ENCODE data around the gene L3MBTL3. TPM values are rescaled to one million over a fixed set of nuclear protein-coding genes. Genes with fewer than 3 reads are reported as not detected.

The L3MBTL3 gene
- total RNA-seq, 1 experiment from 2014 or later = 4.7 TPM

GRCh38 chr6:130150906-130151305 is 132.5 kb downstream of the L3MBTL3 start:
- Histone ChIP-seq H3K27ac (ENCODE audit: insufficient read length, low read depth, low read length) (no peak overlapping the region), H3K9me3 (ENCODE audit: control insufficient read depth, low read depth, low read length) (no peaks in the 10 kb centered on the region), H3K4ac (ENCODE audit: low read depth, low read length) (no peak overlapping the region), H3K27me3 (ENCODE audit: insufficient read depth, low read length) (no peaks in the 10 kb centered on the region), H4K20me1 (ENCODE audit: control insufficient read depth, insufficient read depth, insufficient read length) (no peaks in the 10 kb centered on the region), H2BK5ac (ENCODE audit: insufficient read length, low read length) (no peak overlapping the region), H4K8ac (replicated peaks; ENCODE audit: insufficient read length, low read depth, low read length) (no peak overlapping the region), H3K4me2 (ENCODE audit: insufficient read depth, insufficient read length, low read length) (no peak overlapping the region), H3T11ph (ENCODE audit: low read length) (no peak overlapping the region), H2BK12ac (ENCODE audit: insufficient read length, low read depth, low read length) (no peak overlapping the region), H4K91ac (ENCODE audit: insufficient read length, low read depth, low read length) (no peak overlapping the region), H3K14ac (ENCODE audit: insufficient read depth, low read length) (no peak overlapping the region), H2BK20ac (ENCODE audit: low read depth, low read length, poor library complexity, severe bottlenecking) (no peak overlapping the region), H3K4me1 (ENCODE audit: insufficient read depth, low read length) (peaks cover 2% of the 10 kb centered on the region; the same call in 1 of the 2 replicates), H4K5ac (ENCODE audit: insufficient read length, low read depth, low read length) (no peak overlapping the region), H2BK120ac (ENCODE audit: low read depth, low read length, poor library complexity, severe bottlenecking) (no peak overlapping the region), H3K23me2 (ENCODE audit: insufficient read length, low read depth, low read length, poor library complexity, severe bottlenecking) (no peaks in the 10 kb centered on the region), H2AFZ (ENCODE audit: low read length) (no peak overlapping the region), H3K23ac (ENCODE audit: insufficient read length, low read depth, low read length) (no peak overlapping the region), H3K79me2 (ENCODE audit: insufficient read depth, low read length) (no peaks in the 10 kb centered on the region), H3K18ac (ENCODE audit: insufficient read length, low read depth, low read length) (no peak overlapping the region), H3K79me1 (ENCODE audit: insufficient read depth, low read depth, low read length, poor library complexity, severe bottlenecking) (no peaks in the 10 kb centered on the region), H2BK15ac (ENCODE audit: low read depth, low read length) (no peak overlapping the region), H3K56ac (ENCODE audit: insufficient read length, low read depth, low read length) (no peak overlapping the region), H2AK5ac (ENCODE audit: insufficient read length, low read length) (no peak overlapping the region), H3K9ac (ENCODE audit: extremely low read depth, insufficient read length, low read length) (no peak overlapping the region)
- WGBS (ENCODE audit: extremely low coverage, insufficient read length, low lambda C conversion rate) = no CpG with 5 or more reads among the region's 8 CpGs
- H3K4me1 Mint-ChIP-seq = peaks cover 5% of the 10 kb centered on the region in 2 experiments; a peak in 3 of 4 replicates
- H3K27me3 Mint-ChIP-seq (ENCODE audit: low read depth) = no peaks in the 10 kb centered on the region
- TF ChIP-seq CTCF (conservative IDR thresholded peaks at IDR 0.05) = no peak
- no peaks in the 10 kb centered on the region; a peak in 1 of 7 replicates for H3K36me3 Mint-ChIP-seq (ENCODE audit: insufficient read depth in 1 of 3, low read depth in 3 of 3)
- no peak overlapping the region; a peak in 1 of 7 replicates for H3K27ac Mint-ChIP-seq
- H3K9me3 Mint-ChIP-seq = no peaks in the 10 kb centered on the region
- no peak overlapping the region for H3K4me3 Mint-ChIP-seq
- no peak for DNase-seq
